ENCODE results near the gene KLK1.

The KLK1 gene

DNA sequence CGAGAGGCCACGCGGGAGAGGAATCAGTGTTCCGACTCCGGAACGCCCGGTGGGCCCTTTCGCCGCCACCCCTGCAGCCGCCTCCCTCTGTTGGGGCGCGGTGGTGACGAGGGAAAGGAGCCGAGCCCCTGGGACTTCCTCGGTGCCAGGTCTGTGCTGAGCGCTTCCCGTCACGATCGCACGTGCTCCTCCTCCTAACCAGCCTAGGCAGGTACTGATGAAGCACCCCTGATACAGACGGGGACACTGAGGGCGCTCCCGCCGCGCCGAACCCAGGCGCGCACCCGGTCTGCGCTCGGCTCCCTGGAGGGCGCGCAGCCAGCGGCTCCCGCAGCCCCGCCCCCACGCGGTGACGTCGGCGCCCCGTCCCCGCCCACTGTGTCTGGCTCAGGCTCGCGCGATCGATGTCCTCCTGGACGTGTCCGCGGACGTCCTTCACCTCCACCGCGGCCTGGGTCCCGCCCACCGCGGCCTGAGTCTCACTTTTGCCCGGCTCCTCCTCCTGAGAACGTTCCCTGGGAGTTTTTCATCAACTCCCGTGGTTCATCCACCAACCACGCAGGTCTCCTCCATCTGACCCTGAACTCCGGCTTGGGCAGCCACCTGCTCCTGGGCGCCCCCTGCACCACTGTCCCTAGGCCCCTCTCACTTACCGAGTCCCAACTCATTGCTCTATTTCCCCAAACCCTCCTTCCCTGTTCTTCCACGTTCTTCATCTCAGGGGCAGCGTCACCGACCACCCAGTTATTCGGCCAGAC, 12.4 kb upstream of the KLK1 start:
- peak; percentile 51 for DNase-seq

DNA sequence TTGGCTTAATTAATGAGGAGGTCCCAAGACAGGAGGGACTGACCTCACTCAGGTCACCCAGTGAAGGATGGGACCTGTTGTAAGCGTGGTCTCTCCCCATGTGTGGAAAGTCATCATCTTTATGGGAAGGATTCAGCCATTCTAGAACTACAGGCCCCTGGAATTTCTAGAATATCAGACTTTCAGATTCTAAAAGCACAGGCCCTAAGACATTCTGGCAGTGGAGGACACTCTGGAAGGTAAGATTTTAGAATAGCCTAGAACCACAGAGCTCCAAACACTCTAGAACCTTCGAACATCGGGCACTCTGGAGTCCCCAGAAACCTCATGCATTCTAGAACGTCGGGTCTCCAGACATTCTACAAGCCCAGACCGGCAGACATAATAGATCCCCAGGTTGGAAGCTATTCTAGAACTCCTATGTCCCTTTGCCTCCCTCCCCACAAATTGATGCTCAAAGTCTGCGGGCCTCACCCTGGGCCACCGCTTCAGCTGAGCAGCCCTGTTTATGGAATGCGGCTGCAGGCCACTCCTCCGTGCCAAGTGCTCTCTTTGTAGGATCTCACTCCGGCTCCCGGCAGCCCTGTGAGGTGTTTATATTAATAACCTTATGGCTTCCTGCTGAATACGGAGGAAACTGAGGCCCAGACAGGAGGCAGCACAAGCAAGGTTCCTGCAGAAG, 11.7 kb upstream of the KLK1 start:
- peak; percentile 3 for DNase-seq

DNA sequence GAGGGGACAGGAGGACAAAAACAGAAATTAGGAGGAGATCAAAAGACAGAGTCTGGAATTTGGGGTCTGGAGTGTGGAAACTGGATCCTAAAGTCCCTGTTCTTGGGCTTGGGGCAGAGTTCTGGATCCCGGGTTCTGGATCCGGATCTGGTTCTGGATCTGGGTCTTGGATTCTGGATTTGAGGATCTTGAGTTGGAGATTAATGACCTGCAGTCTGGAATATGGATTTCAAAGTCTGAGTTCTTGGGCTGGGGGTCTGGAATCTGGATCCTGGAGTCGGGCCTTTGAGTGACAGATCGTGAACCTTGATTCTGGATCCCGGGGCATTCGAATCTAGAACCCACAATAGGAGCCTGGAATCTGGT, 10.2 kb upstream of the KLK1 start:
- no peak for DNase-seq

DNA sequence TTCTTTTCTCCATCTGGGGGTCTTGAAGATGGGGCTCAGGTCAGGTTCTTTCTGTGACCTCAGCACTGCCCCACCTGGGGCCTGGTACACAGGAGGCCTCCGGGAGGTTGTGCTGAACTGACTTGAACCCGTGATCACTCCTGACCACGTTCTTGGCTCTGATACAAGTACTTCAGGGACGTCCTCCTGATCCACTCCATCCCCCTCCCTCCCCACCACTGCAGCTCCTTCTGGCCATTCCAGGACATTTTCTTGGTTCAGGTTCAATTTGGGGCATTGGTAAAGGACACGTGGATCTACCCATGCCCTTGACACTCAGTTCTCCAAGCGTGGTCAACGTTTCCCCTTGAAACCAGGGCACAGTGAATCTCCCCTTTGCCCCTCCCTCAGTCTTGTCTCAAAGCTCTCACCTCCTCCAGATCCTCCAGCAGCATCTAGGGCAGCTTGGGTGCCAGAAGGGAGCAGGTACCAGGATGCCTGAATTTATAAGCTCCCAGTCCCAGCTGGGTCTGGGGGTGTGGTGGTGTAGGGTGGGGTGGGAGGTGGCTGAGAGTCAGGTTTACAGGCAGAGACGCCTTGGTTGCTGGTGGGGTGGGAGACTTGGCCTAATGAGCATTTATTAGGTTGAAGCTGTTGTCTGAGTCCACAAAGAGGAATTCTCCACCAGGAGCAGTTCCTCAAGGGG, 9.7 kb upstream of the KLK1 start, which contains the start of gene KLK15:
Gene KLK15, minus strand, starts transcription at position 458 of the 685 bp plus-strand sequence. CDS start 2,082 bp downstream, outside the sequence.
- no peak for DNase-seq

DNA sequence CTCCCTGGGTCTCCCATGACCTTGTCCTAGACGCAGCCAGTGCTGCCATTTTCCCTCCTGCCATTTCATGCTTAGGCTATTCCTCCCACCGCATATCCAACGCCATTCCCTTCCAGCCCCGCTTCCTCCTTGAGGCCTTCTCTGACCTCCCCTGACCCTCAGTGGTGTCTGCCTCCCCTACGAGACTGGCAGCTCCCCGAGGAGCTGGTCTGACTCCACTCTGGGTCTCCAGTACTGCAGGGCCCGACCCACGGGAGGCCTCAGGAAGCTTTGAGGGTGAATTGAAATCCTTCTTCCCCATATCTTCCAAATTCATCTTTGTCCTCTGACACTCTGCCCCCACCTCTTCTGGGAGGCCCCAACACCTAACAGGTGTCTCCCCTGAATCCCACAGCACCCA, 9.1 kb upstream of the KLK1 start:
- no peak for DNase-seq

DNA sequence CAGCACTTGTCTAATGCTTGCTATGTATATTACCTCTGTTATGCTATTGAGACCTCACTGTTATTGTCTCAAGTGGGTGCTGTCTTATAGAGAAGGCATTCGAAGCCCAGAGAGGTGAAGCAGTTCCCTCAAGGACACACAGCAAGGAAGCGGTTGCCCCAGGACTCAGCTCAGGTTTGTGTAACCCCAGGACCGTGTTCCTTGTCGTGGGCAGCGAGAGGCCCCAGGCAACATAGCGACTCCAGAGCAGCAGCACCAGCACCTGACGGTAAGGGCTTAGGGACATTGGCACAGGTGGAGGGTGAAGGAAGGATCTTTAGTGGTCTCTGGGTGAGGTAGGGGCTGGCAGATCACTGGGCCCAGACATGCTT, 7.4 kb upstream of the KLK1 start:
- no peak for DNase-seq

DNA sequence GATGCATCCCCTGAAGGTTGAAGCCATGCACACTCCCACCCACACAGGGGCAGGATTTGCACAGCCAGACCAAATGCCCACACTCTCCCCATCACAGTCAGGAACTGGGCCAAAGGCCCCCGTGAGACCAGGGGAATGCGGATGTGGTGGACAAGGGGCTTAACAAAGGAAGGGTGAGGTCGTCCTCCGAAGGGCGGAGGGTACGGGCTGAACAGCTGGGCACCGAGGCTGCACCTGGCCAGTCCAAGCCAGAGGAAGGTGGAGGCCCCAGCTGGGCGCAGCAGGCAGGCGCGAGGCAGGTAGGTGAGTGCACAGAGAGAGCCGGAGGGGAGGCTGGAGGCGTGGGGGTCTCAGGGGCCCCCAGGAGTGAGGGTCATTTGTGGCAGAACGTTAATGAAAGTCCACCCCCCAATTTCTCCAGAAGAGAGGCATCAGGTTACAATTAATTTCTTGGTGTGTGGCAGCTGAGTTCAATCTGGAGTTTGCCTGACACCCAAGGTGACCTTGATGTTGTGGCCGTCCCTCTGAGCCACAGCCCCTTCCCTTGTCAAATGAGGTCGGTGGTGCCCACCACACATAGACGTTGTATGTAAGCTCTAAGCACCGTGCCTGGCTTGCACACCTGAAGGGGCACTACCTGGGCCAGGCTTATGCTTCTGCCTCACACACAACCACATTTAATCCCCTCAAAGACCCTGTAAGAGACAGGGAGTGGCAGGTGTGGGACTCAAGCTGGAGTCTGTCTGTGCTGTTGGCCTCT, 6.9 kb upstream of the KLK1 start:
- no peak for DNase-seq

DNA sequence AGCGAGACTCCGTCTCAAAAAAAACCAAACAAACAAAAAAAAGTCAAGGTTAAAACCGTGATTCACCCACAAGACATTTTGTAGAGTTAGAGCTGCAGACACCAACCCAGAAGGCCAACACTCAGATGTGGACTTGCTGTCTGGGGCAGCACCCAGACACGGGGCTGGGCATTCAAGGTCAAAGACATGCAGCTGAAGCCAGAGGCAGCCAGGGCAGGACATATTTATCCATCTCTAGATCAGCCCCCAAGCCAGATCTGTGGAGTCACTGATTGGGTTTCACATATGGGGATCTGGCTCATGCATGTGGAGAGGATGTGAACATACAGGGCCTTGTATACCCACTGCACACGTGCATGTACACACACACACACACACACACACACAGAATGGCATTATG, 6.2 kb upstream of the KLK1 start:
- DNase-seq: no peak

DNA sequence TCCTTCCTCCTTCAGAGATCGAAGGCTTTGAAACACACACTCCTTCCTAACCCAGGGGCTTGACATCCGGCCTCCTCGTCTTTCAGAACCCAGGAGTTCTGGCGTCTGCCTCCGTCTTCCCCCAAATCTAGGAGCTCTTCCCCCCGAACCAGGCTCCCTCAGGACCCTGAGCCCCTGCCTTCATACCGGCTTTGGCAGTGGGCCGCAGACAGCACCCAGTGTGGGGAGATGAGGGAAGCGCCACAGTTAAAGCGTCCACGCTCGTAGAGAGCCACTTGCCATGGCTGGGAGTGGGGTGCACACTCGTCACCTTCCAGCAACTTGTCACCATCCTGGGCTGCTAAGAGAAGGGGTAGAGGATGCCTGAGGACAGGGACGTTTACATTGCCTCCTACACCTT, 3.9 kb upstream of the KLK1 start:
- DNase-seq: no peak

DNA sequence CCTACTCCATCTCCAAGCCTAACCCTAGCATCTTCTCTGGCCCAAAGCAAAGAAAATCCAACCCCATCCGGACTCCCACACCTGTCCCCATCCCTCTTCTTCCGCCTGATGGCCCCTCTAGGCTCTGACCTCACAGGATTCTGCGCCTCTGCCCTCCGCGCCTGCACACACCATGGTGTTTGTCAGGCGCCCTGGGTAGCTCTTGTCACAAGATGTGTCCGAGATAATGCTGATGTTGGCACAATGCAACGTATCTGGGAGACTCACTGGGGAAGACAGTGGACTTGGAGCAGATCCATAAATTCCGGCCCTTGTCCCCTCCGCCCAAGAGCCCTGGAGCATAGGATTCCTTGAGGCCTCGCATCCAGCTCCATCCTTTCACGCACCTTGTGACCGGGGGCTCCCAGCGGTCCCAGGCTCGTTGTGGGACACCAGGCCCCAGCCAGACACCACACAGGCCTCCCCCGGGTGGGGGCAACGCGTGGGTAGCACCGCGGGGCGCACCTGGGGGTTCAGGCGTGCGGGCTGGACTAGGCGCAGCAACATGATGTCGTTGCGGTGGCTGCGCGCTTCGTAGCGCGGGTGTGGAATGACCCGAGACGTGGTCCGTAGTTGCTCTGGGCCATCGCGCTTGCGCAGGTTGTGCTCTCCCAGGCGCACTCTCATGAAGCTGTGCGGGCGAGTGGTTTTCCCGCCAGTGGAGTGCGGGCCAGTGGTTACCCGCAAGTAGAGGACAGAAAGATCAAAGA, 3.1 kb upstream of the KLK1 start:
- no peak for DNase-seq

DNA sequence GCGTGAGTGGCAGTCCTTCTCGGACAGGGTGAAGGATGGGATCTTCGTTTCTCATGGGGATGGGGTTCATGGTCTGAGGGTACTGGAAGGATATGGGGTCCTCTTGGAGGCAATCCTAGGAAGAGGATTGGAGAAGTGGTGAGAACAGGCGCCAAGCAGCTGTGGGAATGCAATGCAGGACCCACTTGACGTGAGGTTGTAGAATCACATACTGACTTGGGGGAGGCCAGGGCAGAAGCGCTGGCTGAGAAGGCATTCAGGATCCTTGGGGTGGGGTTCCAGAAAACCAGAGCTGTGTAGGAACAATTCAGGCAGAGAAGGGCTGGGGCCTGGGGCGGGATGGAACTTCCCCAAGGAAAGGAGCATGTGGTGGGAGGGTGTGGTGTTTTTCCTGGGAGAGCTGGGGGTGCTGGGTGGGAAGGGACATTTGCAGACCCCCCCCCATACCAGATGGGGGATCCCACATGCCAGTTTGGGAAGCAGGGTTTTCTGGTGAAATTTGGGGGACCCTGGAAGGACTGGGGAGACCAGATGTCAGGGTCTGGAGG, 852 bp downstream of the KLK1 start:
- no peak for DNase-seq

DNA sequence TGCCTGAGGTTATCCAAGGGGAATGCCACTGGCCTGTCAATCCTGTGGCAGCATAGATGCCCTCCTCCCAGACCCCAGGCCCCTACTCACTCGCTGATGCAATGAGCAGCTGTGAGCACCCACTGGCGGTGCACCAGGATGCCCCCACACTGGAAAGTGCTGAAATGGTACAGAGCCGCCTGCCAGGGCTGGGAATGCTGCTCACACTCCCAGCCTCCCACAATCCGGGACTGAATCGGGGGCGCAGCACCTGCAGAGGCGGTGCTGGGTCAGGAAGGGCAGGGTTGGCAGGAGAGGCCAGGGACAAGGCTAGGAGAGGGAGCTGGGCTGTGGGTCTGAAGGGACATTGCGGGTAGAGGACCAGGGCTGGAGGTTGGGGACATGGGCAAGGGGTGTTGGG, 2.0 kb downstream of the KLK1 start:
- DNase-seq: no peak

DNA sequence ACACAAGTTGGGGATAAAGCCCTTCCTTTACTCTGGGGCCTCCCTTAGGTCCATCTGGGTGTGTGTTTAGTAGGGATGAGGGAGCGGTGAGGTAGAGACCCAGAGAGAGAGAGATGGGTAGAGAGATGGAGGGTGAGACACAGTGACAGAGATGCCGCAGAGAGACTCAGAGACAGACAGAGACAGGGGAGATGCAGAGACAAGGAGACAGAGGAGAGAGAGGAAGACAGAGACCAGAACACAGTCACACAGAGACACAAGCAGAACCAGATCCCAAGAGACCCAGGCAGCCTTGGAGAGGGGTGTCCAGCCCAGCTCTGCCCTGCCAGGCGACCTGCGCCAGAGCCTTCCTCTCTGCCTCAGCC, 2.4 kb downstream of the KLK1 start:
- no peak for DNase-seq

DNA sequence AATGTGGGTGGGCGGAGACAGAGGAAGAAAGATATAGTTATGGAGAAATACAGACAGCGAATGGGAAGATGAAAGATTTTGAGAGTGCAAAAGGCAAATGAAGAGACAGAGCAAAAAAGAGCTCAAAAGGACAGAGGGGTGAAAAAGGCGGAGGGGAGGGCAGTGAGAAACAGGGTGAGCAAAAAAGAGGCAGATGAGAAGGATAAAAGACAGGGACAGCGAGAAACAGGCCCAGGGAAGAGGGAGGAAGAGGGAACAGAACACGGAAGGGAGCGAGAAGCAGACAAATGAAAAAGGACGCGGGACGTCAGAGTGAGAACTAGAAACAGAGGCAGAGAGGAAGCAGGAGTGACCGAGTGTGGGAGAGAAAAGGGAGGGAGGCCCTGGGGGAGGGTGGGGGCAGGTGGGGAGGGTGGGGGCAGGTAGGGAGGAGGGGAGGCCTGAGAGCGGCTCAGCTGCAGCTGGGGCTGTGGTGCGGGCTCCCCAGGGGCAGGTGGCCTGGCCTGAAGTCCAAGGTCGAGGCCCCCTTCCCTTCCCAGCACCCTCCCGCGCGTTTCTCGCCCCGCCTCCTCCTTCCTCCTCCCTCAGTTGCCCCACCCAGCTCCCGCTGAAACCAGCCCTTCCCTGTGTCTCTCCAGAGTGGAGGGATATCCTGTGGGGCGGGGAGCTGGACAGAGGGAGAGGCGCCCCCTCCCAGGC, 2.9 kb downstream of the KLK1 start:
- no peak for DNase-seq

DNA sequence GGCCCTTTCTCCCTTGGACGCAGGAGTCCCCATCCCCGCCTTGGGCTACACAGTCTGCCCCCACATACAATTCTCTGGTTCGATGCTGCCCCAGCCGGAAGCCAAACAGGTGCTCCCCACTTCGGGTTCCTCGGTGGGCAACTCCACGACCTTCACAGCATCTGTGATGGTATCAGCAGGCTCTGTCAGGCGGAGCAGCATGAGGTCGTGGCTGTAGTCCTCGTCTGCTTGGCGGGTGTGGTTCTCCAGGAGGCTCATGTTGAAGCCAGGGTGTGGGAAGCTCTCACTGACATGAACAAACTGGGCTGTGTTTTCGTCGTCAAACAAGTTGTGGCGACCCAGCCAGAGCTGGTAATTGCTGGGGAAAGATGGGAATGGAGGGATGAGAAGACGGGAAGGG, 3.5 kb downstream of the KLK1 start:
- no peak for DNase-seq

DNA sequence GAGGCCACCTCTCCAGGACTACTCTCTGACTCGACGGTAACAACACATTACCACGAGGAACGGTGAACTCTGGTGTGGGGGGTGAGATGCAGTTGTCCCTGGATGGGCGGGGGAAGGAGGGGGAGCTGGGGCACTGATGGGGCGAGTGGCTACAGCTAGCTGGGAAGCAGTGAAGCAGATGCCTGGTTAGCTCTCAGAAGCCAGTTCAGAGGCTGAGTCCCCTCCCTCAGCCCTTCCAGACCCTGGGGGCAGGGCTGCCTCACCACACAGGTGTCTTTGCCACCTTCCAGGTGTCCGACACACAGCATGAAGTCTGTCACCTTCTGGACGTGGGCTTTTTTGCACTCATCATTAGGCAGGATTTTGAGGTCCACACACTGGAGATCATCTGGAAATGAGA, 4.0 kb downstream of the KLK1 start:
- DNase-seq: no peak

DNA sequence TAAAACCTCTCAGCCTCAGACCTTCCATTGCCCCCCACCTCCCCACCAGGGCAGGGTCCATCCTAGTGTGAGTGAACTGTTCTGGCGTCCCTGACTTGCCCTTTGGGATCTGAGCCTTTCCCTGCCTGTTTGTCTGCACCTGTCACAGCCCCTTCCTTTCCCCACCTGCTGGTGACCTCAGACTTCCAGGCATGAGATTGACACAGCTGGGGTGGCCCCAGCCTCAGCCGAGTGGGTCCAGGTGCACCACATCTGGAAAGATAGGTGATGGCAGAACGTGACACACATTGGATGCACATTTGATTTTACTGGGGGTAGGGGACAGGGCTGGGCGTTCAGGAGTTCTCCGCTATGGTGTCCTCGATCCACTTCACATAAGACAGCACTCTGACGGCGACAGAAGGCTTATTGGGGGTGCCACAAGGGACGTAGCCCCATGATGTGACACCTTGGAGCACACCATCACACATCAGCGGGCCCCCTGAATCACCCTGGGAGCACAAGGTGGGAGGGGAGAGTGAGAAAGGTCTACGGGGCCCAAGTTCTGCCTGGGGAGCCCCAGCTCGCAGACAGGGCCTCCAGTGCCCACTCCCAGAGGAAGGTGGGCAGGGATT, 4.6 kb downstream of the KLK1 start:
- no peak for DNase-seq

DNA sequence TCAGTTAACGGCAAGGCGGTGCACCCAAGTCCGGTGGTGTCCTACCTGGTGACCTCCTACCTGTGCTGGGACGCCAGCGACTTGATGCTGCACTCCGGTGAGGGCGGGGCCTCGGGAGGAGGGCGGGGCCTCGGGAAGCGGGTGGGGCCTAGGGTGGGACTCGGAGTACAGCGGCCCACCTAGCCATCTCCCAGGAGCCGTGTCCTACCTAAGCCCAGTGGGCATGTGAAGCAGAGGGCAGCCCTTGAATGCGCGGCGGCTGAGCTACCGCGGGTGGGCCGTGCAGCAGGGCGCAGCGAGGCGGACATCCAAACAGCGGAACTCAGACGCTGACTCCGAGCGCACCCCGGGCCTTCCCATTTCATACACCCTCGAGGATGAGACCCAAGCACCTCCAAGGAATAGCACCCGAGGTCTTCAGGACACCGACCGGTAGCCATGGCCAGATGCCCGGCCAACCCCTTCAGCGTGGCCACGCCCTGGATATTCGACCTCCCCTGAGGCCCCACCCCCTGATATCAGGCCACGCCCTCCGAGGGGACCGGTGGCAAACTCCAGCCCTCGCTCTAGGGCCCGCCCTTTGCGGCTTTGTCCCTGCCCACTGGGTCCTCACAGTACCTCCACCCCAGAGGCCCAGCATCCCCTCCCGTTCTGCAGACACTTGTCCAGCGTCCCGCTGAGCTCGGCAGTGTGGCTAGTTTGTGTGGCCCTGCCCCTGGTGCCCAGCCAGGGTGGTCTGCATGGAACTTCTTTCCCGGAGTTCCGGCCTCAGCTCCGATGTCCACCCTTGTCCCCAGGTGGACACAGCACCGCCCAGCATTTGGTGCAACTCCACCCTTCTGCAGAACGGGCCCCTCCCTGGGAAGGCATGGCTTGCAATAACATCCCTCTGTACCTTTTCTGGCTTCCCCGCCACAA, 5.4 kb downstream of the KLK1 start:
- no peak for DNase-seq

DNA sequence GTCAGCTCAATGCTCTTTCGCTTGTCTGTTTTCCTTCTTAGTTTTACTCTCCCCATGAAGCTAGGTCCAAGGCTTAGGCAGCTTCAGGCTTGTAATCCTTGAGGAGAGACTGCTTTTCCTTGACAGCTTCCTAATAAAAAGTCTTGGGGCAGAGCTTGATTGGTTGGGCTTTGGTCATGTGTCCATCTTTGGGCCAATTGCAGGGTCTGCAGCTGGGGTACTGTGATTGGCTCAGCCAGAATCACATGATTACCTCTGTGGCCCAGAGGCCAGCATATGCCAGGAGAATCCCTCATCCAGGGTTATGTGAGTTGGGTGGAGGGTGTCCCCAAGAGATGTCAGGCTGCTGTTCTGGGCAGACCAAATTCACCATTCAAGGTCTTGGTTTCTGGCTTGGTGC, 8.1 kb downstream of the KLK1 start:
- no peak for DNase-seq

DNA sequence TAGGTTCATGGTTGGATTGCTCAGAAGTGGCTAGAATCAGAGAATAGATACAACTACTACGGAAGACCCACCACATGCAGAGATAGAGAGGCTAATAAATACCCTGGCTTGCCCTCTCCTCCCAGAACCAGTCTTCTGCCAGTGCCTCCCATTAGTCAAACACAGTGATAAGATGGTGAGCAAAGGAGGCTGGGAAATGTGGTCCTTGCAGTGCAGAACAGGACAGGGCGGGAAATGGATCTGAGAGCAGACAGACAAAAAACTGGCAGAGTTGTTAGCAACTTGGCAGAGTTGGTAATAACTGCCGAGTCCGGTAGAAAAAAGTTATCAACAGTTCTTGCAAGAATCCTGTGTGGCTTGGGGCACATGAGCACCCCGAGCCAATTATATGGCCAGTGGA, 8.7 kb downstream of the KLK1 start:
- DNase-seq: no peak
